ENCODE measurements around the gene GLRB.

The GLRB gene

GRCh38 chr4:157127571-157127970, 51.6 kb downstream of the GLRB start:
- Histone ChIP-seq H3K27me3 (no peaks in the 10 kb centered on the region), H3K9me3 (no peaks in the 10 kb centered on the region), H3K4me3 (ENCODE audit: low read depth in 1 of 2, low read length in 1 of 2) (no peak overlapping the region), H3K27ac (no peak overlapping the region), H3K36me3 (no peaks in the 10 kb centered on the region), H3K4me1 (ENCODE audit: control insufficient read depth in 1 of 2, insufficient read depth in 1 of 2, low read depth in 1 of 2, low read length in 1 of 2) (no peaks in the 10 kb centered on the region)
- no peak for TF ChIP-seq CTCF (IDR thresholded peaks at IDR 0.05)

- H3K9me3 ChIP-seq = no peaks in the 10 kb centered on the region
- H3K4me1 ChIP-seq (ENCODE audit: control insufficient read depth in 1 of 2, insufficient read depth in 1 of 2, low read depth in 1 of 2, low read length in 1 of 2) = no peaks in the 10 kb centered on the region
These were observed 52.4 kb downstream of the GLRB start for GRCh38 chr4:157128395-157128794.

GRCh38 chr4:157141976-157142375, 66.0 kb downstream of the GLRB start:
- Histone ChIP-seq H3K36me3 (no peaks in the 10 kb centered on the region), H3K27ac (no peak overlapping the region), H3K9me3 (no peaks in the 10 kb centered on the region), H3K4me3 (ENCODE audit: low read depth in 1 of 2, low read length in 1 of 2) (no peak overlapping the region), H3K27me3 (no peaks in the 10 kb centered on the region), H3K4me1 (ENCODE audit: control insufficient read depth in 1 of 2, insufficient read depth in 1 of 2, low read depth in 1 of 2, low read length in 1 of 2) (no peaks in the 10 kb centered on the region)
- TF ChIP-seq CTCF (IDR thresholded peaks at IDR 0.05) = no peak

More at GRCh38 chr4:157128395-157128794, 52.4 kb downstream of the GLRB start:
- TF ChIP-seq CTCF (IDR thresholded peaks at IDR 0.05) = no peak
- no peaks in the 10 kb centered on the region for H3K36me3 ChIP-seq
- H3K4me3 ChIP-seq (ENCODE audit: low read depth in 1 of 2, low read length in 1 of 2) = no peak overlapping the region
- H3K27ac ChIP-seq = no peak overlapping the region
- H3K27me3 ChIP-seq = no peaks in the 10 kb centered on the region

GRCh38 chr4:157143369-157143768, 67.4 kb downstream of the GLRB start:
- no peak for TF ChIP-seq CTCF (IDR thresholded peaks at IDR 0.05)
- no peak overlapping the region for H3K4me3 ChIP-seq (ENCODE audit: low read depth in 1 of 2, low read length in 1 of 2)
- no peaks in the 10 kb centered on the region for H3K27me3 ChIP-seq
- no peaks in the 10 kb centered on the region for H3K4me1 ChIP-seq (ENCODE audit: control insufficient read depth in 1 of 2, insufficient read depth in 1 of 2, low read depth in 1 of 2, low read length in 1 of 2)
- no peaks in the 10 kb centered on the region for H3K36me3 ChIP-seq
- H3K27ac ChIP-seq = no peak overlapping the region
- H3K9me3 ChIP-seq = no peaks in the 10 kb centered on the region

- no peaks in the 10 kb centered on the region for H3K36me3 ChIP-seq
- H3K4me1 ChIP-seq (ENCODE audit: control insufficient read depth in 1 of 2, insufficient read depth in 1 of 2, low read depth in 1 of 2, low read length in 1 of 2) = no peaks in the 10 kb centered on the region
- H3K27ac ChIP-seq = no peak overlapping the region
- no peak overlapping the region for H3K4me3 ChIP-seq (ENCODE audit: low read depth in 1 of 2, low read length in 1 of 2)
- TF ChIP-seq CTCF (IDR thresholded peaks at IDR 0.05) = no peak
- no peaks in the 10 kb centered on the region for H3K9me3 ChIP-seq
- no peaks in the 10 kb centered on the region for H3K27me3 ChIP-seq
These were observed 75.8 kb downstream of the GLRB start for GRCh38 chr4:157151711-157152110.

Data from neutrophil (primary cell).